Left ventricle myocardium inferior (tissue), 1 donor: Measurements from ENCODE around the gene PNKP. TPM values are rescaled to one million over a fixed set of nuclear protein-coding genes. Genes with fewer than 3 reads are reported as not detected.

Source experiments
- DNase-seq: peaks from one replicate; pipeline ENCODE4 v3.0.0-alpha.2; 2020
- H3K27ac ChIP-seq: fragments of 200-600 bp; replicated peaks from 2 replicates; pipeline ENCODE4 v1.8.0; 2021
- H3K27me3 ChIP-seq: fragments of 200-600 bp; 2 replicates; pipeline ENCODE4 v1.8.0; 2021; ENCODE audit warnings: low read depth
- H3K36me3 ChIP-seq: fragments of 200-600 bp; 2 replicates; pipeline ENCODE4 v1.8.0; 2021
- H3K4me1 ChIP-seq: fragments of 200-600 bp; 2 replicates; pipeline ENCODE4 v1.8.0; 2021
- H3K4me3 ChIP-seq: fragments of 200-600 bp; 2 replicates; pipeline ENCODE4 v1.8.0; 2021; ENCODE audit warnings: mild to moderate bottlenecking, moderate library complexity
- H3K9me3 ChIP-seq: fragments of 200-600 bp; replicated peaks from 2 replicates; pipeline ENCODE4 v1.8.0; 2021
- intact Hi-C: fragments of 100-400 bp; cut with micrococcal nuclease; formaldehyde crosslinking; loops from one replicate; pipeline ENCODE4 v1.11.0; 2022
- total RNA-seq: library from RNA; stranded (reverse); fragmentation: NEBNext Ultra II Directional; extraction: Animal tissue kit (Norgen Biotek cat#: 25700); gene quantifications from one replicate; pipeline ENCODE4 v1.2.1, GENCODE V29; 2021
- TF ChIP-seq, protein P1 (sequence below): fragments of 200-600 bp; IDR thresholded peaks from 2 replicates; pipeline ENCODE4 v1.8.0; 2021; ENCODE audit warnings: antibody characterized with exemption, mild to moderate bottlenecking, borderline replicate concordance
- donor health status: DM: no; HTN: yes; CAD: no; lungs with severe emphysema.

Gene PNKP
- total RNA-seq, 1 donor from 2014 or later: 45.1 TPM

DNA sequence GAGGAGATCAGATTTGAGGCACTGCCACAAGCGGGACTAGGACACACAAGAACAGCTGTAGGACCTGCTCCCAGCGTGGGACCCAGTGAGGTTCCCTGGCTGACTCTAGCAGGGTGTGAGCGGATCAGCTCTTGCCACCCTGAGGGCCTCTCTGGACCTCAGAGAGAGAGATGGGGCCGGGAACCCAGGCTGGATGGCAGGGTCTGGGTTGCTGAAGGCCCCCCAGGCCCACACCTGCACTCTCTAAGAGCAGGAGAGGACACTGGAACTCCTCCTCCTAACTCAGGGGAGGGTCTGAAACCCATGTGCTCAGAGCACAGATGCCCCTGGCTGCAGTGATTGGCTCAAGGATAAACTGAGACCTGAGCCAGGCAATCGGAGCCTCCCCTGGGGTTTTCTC lies 42.8 kb upstream of the PNKP start:
- DNase-seq: no peak
- Histone ChIP-seq H3K4me1 (peaks cover 9% of the 10 kb centered on the region), H3K36me3 (peaks cover 51% of the 10 kb centered on the region), H3K27me3 (no peaks in the 10 kb centered on the region), H3K4me3 (no peak overlapping the region), H3K9me3 (no peaks in the 10 kb centered on the region), H3K27ac (no peak overlapping the region)
- intact Hi-C loops: no loop called here
- TF ChIP-seq, protein P1, sequence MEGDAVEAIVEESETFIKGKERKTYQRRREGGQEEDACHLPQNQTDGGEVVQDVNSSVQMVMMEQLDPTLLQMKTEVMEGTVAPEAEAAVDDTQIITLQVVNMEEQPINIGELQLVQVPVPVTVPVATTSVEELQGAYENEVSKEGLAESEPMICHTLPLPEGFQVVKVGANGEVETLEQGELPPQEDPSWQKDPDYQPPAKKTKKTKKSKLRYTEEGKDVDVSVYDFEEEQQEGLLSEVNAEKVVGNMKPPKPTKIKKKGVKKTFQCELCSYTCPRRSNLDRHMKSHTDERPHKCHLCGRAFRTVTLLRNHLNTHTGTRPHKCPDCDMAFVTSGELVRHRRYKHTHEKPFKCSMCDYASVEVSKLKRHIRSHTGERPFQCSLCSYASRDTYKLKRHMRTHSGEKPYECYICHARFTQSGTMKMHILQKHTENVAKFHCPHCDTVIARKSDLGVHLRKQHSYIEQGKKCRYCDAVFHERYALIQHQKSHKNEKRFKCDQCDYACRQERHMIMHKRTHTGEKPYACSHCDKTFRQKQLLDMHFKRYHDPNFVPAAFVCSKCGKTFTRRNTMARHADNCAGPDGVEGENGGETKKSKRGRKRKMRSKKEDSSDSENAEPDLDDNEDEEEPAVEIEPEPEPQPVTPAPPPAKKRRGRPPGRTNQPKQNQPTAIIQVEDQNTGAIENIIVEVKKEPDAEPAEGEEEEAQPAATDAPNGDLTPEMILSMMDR: no peak

DNA sequence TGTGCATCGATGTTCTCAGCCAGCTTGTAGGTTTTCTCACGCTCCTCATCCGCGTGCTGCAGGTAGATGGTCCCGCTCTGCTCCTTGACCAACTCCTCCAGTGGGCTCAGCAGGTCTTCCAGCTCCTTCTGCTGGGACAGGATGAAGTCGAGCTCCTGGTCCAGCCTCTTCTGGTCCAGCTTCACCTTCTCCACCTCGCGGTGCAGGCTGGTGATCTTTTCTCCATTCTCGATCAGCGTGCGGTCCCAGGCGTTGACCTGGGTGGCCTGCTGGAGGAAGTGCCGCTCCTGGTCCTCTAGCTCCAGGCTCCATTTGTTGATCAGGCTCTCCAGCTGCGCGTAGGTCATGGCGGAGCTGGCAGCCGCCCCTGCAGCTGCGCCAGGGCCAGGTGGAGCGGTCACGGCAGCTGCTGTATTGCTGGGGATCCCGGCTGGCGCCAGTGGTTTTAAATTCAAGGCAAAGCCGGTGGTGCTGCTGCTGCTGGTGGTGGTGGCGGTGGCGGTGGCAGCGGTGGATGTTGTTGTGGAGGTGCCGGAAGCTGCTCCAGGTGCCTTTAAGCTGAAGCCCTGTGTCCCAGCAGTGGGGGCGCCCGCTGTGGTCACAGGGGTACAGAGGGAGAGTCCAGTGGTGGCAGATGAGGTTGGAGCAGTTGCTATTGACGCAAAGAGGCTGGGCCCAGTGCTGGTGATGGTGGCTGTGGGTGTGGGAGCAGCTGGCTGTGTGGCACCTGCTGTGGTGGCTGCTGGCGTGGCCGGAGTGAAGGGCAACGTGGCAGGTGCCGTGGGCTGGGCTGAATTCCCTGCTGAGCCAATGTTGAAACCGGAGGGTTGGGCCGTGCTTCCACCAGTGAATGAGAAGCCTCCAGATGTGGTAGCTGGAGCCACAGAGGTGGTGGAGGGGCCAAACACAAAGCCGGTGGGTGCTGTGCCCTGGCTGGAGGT lies 41.4 kb upstream of the PNKP start:
- peaks cover 39% of the 10 kb centered on the region for H3K36me3 ChIP-seq
- no peaks in the 10 kb centered on the region for H3K9me3 ChIP-seq

DNA sequence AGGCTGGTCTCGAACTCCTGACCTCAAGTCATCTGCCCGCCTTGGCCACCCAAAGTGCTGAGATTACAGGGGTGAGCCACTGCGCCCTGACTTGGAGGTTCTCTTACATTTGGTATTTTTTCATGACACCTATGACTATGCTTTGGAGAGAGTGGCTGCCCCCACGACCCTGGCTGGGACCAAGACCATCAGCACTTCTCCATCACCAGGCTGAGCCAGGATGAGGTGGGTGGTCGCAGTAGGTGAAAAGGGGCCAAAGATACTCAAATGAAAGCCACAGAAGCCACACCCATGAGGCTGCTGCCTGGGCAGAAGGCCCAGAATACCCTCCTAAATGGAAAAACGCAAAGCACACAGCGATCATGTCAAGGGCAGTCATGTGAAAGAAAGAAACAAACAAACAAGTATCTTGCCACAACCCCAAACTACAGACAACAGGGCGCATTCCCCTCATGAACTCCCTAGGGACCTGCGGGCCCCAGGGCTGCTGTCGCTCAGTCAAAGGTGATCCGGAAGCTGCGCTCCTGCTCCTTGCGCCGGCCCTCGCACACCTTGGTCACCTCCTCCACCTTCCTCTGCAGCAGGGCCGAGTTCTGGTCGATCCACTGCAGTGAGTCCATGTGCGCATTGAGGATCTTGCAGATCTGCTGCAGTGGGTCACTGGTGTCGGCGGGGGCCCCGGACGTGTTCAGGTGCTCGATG lies 40.5 kb upstream of the PNKP start:
- Histone ChIP-seq H3K9me3 (no peaks in the 10 kb centered on the region), H3K4me3 (no peak overlapping the region), H3K4me1 (peaks cover 9% of the 10 kb centered on the region), H3K36me3 (peaks cover 32% of the 10 kb centered on the region), H3K27ac (no peak overlapping the region), H3K27me3 (no peaks in the 10 kb centered on the region)
- DNase-seq: no peak
- TF ChIP-seq, protein P1: no peak
- intact Hi-C loops: no loop called here

More for the DNA sequence above, 41.4 kb upstream of the PNKP start:
- TF ChIP-seq, protein P1: no peak
- no peak for DNase-seq
- Histone ChIP-seq H3K27me3 (no peaks in the 10 kb centered on the region), H3K4me1 (peaks cover 9% of the 10 kb centered on the region), H3K4me3 (no peak overlapping the region), H3K27ac (no peak overlapping the region)
- intact Hi-C loops: no loop called here

DNA sequence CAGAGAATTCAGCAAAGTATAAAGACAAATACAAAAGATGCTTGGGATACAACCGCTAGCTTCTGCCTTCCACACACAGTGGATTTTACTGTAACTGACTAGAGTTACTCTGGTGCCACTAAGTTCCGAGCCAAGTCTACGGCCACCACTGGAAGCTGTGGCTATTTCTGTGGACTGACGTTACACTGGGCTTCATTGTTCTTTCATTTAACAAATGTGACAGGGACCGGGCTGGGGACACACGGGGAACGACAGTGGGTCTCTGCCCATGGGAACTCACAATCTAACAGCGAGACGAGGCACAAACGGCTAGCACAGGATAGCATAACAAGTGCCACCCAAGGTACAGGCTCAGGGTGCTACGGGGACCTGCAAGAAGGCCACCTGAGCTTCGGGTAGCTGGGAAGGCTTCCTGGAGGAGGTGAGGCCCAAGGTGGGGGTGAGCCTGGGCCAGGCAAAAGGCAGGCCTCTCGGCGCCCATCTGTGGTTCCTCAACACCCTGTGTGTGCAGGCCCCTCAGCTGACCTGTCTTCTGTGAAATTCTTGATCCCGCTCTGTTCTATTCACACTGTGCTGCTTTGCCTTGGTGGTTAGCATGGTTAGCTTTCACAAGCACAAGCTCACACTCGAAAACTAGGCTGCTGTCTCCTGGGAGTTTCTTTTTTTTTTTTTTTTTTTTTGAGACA lies 39.6 kb upstream of the PNKP start:
- Histone ChIP-seq H3K27me3 (no peaks in the 10 kb centered on the region), H3K36me3 (peaks cover 31% of the 10 kb centered on the region), H3K27ac (no peak overlapping the region), H3K9me3 (no peaks in the 10 kb centered on the region), H3K4me3 (no peak overlapping the region), H3K4me1 (peaks cover 9% of the 10 kb centered on the region)
- intact Hi-C loops: no loop called here
- TF ChIP-seq, protein P1: no peak
- no peak for DNase-seq

DNA sequence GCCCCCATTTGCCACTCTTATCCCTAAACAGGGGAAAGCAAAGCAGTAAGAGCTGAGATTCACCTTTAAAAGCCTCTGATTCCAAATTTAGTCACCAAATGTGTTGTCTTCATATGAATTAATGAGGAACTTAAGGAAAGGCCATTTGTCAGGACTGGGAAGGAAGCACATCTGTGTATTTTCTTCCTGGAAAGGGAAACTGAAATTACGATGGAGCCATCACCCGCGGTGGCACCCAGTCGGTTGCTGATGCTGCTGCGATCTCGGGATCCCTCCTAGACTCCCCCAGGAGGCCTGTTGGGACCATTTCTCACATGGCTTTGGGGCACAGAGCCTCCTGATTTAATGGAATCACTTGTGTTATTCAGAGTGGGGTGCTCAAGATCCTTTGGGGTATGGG lies 36.8 kb upstream of the PNKP start:
- Histone ChIP-seq H3K36me3 (peaks cover 24% of the 10 kb centered on the region), H3K4me1 (no peaks in the 10 kb centered on the region), H3K27me3 (no peaks in the 10 kb centered on the region), H3K27ac (no peak overlapping the region), H3K9me3 (no peaks in the 10 kb centered on the region), H3K4me3 (no peak overlapping the region)
- DNase-seq: no peak
- intact Hi-C loops: no loop called here
- TF ChIP-seq, protein P1: no peak
